ENCODE results near the gene C5orf24. TPM values are rescaled to one million over a fixed set of nuclear protein-coding genes. Genes with fewer than 3 reads are reported as not detected.
"Not testable (repeated sequence)": the region's sequence is repeated elsewhere in the genome, so short reads cannot be mapped to it uniquely, and the experiment has no call there.

The C5orf24 gene
- total RNA-seq, 1 donor from 2014 or later = 43.5 TPM

GRCh38 chr5:134825212-134825611, 20.6 kb upstream of the C5orf24 start:
- Mint-ChIP-seq H3K9me3 (ENCODE audit: unreplicated experiment) (no peaks in the 10 kb centered on the region), H3K27ac (ENCODE audit: unreplicated experiment) (peak overlapping the region; percentile 10)
- no peak for TF ChIP-seq CTCF (IDR thresholded peaks at IDR 0.05; ENCODE audit: unreplicated experiment)

GRCh38 chr5:134833340-134834032, 12.3 kb upstream of the C5orf24 start:
- Mint-ChIP-seq H3K27ac (ENCODE audit: unreplicated experiment) (no peak overlapping the region), H3K36me3 (ENCODE audit: low read depth, unreplicated experiment) (peaks cover 3% of the 10 kb centered on the region), H3K9me3 (ENCODE audit: unreplicated experiment) (no peaks in the 10 kb centered on the region), H3K4me1 (ENCODE audit: unreplicated experiment) (no peaks in the 10 kb centered on the region), H3K4me3 (ENCODE audit: unreplicated experiment) (no peak overlapping the region), H3K27me3 (ENCODE audit: unreplicated experiment) (no peaks in the 10 kb centered on the region)
- no peak for TF ChIP-seq CTCF (IDR thresholded peaks at IDR 0.05; ENCODE audit: unreplicated experiment)
- DNase-seq (ENCODE audit: low spot score) = no peak

More at GRCh38 chr5:134825212-134825611, 20.6 kb upstream of the C5orf24 start:
- H3K4me3 Mint-ChIP-seq (ENCODE audit: unreplicated experiment) = no peak overlapping the region
- DNase-seq (ENCODE audit: low spot score) = no peak
- peaks cover 4% of the 10 kb centered on the region for H3K36me3 Mint-ChIP-seq (ENCODE audit: low read depth, unreplicated experiment)
- H3K4me1 Mint-ChIP-seq (ENCODE audit: unreplicated experiment) = no peaks in the 10 kb centered on the region
- H3K27me3 Mint-ChIP-seq (ENCODE audit: unreplicated experiment) = no peaks in the 10 kb centered on the region

- Mint-ChIP-seq H3K4me3 (ENCODE audit: unreplicated experiment) (no peak overlapping the region), H3K36me3 (ENCODE audit: low read depth, unreplicated experiment) (peaks cover 6% of the 10 kb centered on the region), H3K27me3 (ENCODE audit: unreplicated experiment) (no peaks in the 10 kb centered on the region), H3K27ac (ENCODE audit: unreplicated experiment) (no peak overlapping the region), H3K4me1 (ENCODE audit: unreplicated experiment) (no peaks in the 10 kb centered on the region), H3K9me3 (ENCODE audit: unreplicated experiment) (no peaks in the 10 kb centered on the region)
- no peak for TF ChIP-seq CTCF (IDR thresholded peaks at IDR 0.05; ENCODE audit: unreplicated experiment)
- DNase-seq (ENCODE audit: low spot score) = no peak
Measured at GRCh38 chr5:134835623-134836022, 10.1 kb upstream of the C5orf24 start.

- H3K4me1 Mint-ChIP-seq (ENCODE audit: unreplicated experiment) = no peaks in the 10 kb centered on the region
- no peak overlapping the region for H3K4me3 Mint-ChIP-seq (ENCODE audit: unreplicated experiment)
- H3K36me3 Mint-ChIP-seq (ENCODE audit: low read depth, unreplicated experiment) = peaks cover 10% of the 10 kb centered on the region
- no peak for DNase-seq (ENCODE audit: low spot score)
- H3K27me3 Mint-ChIP-seq (ENCODE audit: unreplicated experiment) = no peaks in the 10 kb centered on the region
- TF ChIP-seq CTCF (IDR thresholded peaks at IDR 0.05; ENCODE audit: unreplicated experiment) = no peak
- H3K9me3 Mint-ChIP-seq (ENCODE audit: unreplicated experiment) = no peaks in the 10 kb centered on the region
- H3K27ac Mint-ChIP-seq (ENCODE audit: unreplicated experiment) = no peak overlapping the region
Measured at GRCh38 chr5:134837530-134838181, 8.1 kb upstream of the C5orf24 start.

GRCh38 chr5:134838361-134838760, 7.4 kb upstream of the C5orf24 start:
- H3K27ac Mint-ChIP-seq (ENCODE audit: unreplicated experiment); H3K9me3 Mint-ChIP-seq (ENCODE audit: unreplicated experiment); H3K4me1 Mint-ChIP-seq (ENCODE audit: unreplicated experiment); H3K4me3 Mint-ChIP-seq (ENCODE audit: unreplicated experiment); DNase-seq (ENCODE audit: low spot score); H3K27me3 Mint-ChIP-seq (ENCODE audit: unreplicated experiment): not testable (repeated sequence)
- H3K36me3 Mint-ChIP-seq (ENCODE audit: low read depth, unreplicated experiment) = peaks cover 10% of the 10 kb centered on the region
